ENCODE results near the gene LCN15. TPM values are rescaled to one million over a fixed set of nuclear protein-coding genes. Genes with fewer than 3 reads are reported as not detected.
A peak's percentile ranks its signal among the peaks of the same experiment; 100 is the strongest.

The LCN15 gene
- total RNA-seq, 2 donors from 2014 or later: 0.63 to 1.4 TPM

DNA sequence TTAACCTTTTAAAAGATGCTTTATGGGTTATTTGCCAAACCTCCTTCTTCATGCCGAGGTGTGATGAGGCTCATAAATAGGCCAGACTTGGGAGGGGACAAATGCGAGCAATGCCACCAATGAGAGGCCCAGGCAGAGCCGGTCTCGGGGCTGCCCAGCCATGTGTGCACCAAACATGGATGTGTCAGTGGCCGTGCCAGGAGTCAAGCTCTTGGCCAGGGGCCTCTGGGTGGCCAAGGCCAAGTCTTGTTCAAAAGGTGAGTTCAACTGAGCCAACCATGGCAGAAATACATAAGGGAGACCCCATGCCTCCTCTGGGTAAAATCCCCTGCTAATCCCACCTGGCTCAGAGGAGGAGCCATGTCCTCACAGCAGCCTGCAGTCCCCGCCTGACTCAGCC, 10.9 kb upstream of the LCN15 start:
- peaks cover 0 to 6% of the 10 kb centered on the region in 2 donors for H3K9me3 ChIP-seq
- TF ChIP-seq, protein P1, sequence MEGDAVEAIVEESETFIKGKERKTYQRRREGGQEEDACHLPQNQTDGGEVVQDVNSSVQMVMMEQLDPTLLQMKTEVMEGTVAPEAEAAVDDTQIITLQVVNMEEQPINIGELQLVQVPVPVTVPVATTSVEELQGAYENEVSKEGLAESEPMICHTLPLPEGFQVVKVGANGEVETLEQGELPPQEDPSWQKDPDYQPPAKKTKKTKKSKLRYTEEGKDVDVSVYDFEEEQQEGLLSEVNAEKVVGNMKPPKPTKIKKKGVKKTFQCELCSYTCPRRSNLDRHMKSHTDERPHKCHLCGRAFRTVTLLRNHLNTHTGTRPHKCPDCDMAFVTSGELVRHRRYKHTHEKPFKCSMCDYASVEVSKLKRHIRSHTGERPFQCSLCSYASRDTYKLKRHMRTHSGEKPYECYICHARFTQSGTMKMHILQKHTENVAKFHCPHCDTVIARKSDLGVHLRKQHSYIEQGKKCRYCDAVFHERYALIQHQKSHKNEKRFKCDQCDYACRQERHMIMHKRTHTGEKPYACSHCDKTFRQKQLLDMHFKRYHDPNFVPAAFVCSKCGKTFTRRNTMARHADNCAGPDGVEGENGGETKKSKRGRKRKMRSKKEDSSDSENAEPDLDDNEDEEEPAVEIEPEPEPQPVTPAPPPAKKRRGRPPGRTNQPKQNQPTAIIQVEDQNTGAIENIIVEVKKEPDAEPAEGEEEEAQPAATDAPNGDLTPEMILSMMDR (IDR thresholded peaks at IDR 0.05): no peak
- no peak for DNase-seq (ENCODE audit: low spot score)
- no peaks in the 10 kb centered on the region for H3K4me1 ChIP-seq
- no peak overlapping the region for H3K27ac ChIP-seq
- H3K4me3 ChIP-seq: no peak overlapping the region
- H3K36me3 ChIP-seq: no peaks in the 10 kb centered on the region
- H3K27me3 ChIP-seq: no peaks in the 10 kb centered on the region

- no peak for DNase-seq (ENCODE audit: low spot score)
- no peaks in the 10 kb centered on the region for H3K4me1 ChIP-seq
- H3K9me3 ChIP-seq: peaks cover 0 to 6% of the 10 kb centered on the region in 2 donors
- no peaks in the 10 kb centered on the region for H3K27me3 ChIP-seq
- H3K36me3 ChIP-seq: no peaks in the 10 kb centered on the region
- no peak overlapping the region for H3K27ac ChIP-seq
- no peak overlapping the region for H3K4me3 ChIP-seq
- TF ChIP-seq, protein P1 (IDR thresholded peaks at IDR 0.05): no peak
Measured at GRCh38 chr9:136774416-136775045, 10.2 kb upstream of the LCN15 start.

- no peaks in the 10 kb centered on the region for H3K36me3 ChIP-seq
- H3K27me3 ChIP-seq: no peaks in the 10 kb centered on the region
- no peak for DNase-seq (ENCODE audit: low spot score)
- H3K9me3 ChIP-seq: peaks cover 0 to 6% of the 10 kb centered on the region in 2 donors
- no peak overlapping the region for H3K4me3 ChIP-seq
- no peaks in the 10 kb centered on the region for H3K4me1 ChIP-seq
- TF ChIP-seq, protein P1 (IDR thresholded peaks at IDR 0.05): no peak
- no peak overlapping the region for H3K27ac ChIP-seq
Measured at GRCh38 chr9:136773386-136774044, 9.2 kb upstream of the LCN15 start.

- Histone ChIP-seq H3K4me3 (no peak overlapping the region), H3K9me3 (peaks cover 0 to 6% of the 10 kb centered on the region in 2 donors), H3K27ac (no peak overlapping the region), H3K27me3 (no peaks in the 10 kb centered on the region), H3K4me1 (no peaks in the 10 kb centered on the region), H3K36me3 (no peaks in the 10 kb centered on the region)
- no peak for DNase-seq (ENCODE audit: low spot score)
- TF ChIP-seq, protein P1 (IDR thresholded peaks at IDR 0.05): no peak
Measured at GRCh38 chr9:136771907-136772415, 7.6 kb upstream of the LCN15 start.

- Histone ChIP-seq H3K4me1 (peaks cover 0 to 4% of the 10 kb centered on the region in 2 donors), H3K27me3 (no peaks in the 10 kb centered on the region), H3K9me3 (peaks cover 0 to 6% of the 10 kb centered on the region in 2 donors), H3K36me3 (no peaks in the 10 kb centered on the region), H3K27ac (no peak overlapping the region), H3K4me3 (no peak overlapping the region)
- TF ChIP-seq, protein P1 (IDR thresholded peaks at IDR 0.05): peak; percentile 20 to 56
- DNase-seq (ENCODE audit: low spot score): no peak
Measured at GRCh38 chr9:136769710-136770191, 5.4 kb upstream of the LCN15 start.

All from right atrium auricular region (tissue), 2 donors.